Measurements from ENCODE around the gene GRM7. TPM values are rescaled to one million over a fixed set of nuclear protein-coding genes. Genes with fewer than 3 reads are reported as not detected.

Gene GRM7
- total RNA-seq, 2 experiments from 2014 or later, result not detected

DNA sequence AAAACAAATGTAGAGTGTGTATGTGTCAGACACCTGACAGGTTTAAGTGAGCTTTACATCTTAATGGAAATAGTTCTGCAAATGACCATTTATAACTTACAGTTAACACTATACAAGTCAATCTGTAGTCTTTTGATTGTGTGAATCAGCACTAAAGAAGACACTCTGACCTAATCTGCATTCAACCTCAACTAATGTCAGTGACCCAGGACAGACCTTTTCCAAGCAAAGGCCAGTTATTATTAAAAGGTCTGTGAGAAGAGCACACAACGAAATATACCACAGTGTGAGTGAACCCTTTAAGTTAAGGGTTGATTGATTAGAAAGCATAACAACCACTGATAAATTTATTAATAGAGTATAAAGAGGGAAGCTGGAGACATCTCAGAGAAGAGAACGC, 878.8 kb downstream of the GRM7 start:
- Mint-ChIP-seq H3K9me3 (no peaks in the 10 kb centered on the region), H3K27ac (no peak overlapping the region), H3K4me1 (ENCODE audit: low read depth) (no peaks in the 10 kb centered on the region), H3K36me3 (ENCODE audit: low read depth) (no peaks in the 10 kb centered on the region), H3K27me3 (peaks cover 1% of the 10 kb centered on the region), H3K4me3 (no peak overlapping the region)
- DNase-seq, result no peak
- ChIA-PET CTCF (no interaction called here), POLR2A (no interaction called here)
- TF ChIP-seq, protein P1, sequence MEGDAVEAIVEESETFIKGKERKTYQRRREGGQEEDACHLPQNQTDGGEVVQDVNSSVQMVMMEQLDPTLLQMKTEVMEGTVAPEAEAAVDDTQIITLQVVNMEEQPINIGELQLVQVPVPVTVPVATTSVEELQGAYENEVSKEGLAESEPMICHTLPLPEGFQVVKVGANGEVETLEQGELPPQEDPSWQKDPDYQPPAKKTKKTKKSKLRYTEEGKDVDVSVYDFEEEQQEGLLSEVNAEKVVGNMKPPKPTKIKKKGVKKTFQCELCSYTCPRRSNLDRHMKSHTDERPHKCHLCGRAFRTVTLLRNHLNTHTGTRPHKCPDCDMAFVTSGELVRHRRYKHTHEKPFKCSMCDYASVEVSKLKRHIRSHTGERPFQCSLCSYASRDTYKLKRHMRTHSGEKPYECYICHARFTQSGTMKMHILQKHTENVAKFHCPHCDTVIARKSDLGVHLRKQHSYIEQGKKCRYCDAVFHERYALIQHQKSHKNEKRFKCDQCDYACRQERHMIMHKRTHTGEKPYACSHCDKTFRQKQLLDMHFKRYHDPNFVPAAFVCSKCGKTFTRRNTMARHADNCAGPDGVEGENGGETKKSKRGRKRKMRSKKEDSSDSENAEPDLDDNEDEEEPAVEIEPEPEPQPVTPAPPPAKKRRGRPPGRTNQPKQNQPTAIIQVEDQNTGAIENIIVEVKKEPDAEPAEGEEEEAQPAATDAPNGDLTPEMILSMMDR (IDR thresholded peaks at IDR 0.05), result no peak
- no peak for ATAC-seq
- intact Hi-C loops (cut with micrococcal nuclease), result no loop called here

DNA sequence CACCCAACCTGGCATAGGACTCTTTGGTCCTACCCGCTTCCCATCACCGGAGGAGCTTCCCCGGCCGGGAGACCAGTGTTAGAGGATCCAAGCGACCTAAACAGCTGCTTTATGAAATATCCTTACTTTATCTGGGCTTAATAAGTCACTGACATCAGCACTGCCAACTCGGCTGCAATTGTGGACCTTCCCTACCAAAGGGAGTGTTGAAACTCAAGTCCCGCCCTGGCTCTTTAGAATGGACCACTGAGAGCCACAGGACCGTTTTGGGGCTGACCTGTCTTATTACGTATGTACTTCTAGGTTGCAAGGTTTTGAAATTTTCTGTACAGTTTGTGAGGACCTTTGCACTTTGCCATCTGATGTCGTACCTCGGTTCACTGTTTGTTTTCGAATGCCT, 879.5 kb downstream of the GRM7 start:
- no peak for ATAC-seq
- no peak for DNase-seq
- H3K27me3 Mint-ChIP-seq, result peaks cover 1% of the 10 kb centered on the region
- no peak overlapping the region for H3K27ac Mint-ChIP-seq
- TF ChIP-seq, protein P1 (IDR thresholded peaks at IDR 0.05), result no peak
- no peak overlapping the region for H3K4me3 Mint-ChIP-seq
- no peaks in the 10 kb centered on the region for H3K4me1 Mint-ChIP-seq (ENCODE audit: low read depth)
- ChIA-PET CTCF (no interaction called here), POLR2A (no interaction called here)
- no peaks in the 10 kb centered on the region for H3K9me3 Mint-ChIP-seq
- no peaks in the 10 kb centered on the region for H3K36me3 Mint-ChIP-seq (ENCODE audit: low read depth)
- intact Hi-C loops (cut with micrococcal nuclease), result no loop called here

GRCh38 chr3:7744850-7745249, 883.9 kb downstream of the GRM7 start:
- Mint-ChIP-seq H3K4me3 (no peak overlapping the region), H3K36me3 (ENCODE audit: low read depth) (no peaks in the 10 kb centered on the region), H3K4me1 (ENCODE audit: low read depth) (no peaks in the 10 kb centered on the region), H3K27ac (no peak overlapping the region), H3K9me3 (no peaks in the 10 kb centered on the region), H3K27me3 (no peaks in the 10 kb centered on the region)
- POLR2A ChIA-PET, result no interaction called here
- TF ChIP-seq, protein P1 (IDR thresholded peaks at IDR 0.05), result no peak
- no peak for DNase-seq
- intact Hi-C loops (cut with micrococcal nuclease), result no loop called here
- CTCF ChIA-PET, result no interaction called here
- ATAC-seq, result no peak

DNA sequence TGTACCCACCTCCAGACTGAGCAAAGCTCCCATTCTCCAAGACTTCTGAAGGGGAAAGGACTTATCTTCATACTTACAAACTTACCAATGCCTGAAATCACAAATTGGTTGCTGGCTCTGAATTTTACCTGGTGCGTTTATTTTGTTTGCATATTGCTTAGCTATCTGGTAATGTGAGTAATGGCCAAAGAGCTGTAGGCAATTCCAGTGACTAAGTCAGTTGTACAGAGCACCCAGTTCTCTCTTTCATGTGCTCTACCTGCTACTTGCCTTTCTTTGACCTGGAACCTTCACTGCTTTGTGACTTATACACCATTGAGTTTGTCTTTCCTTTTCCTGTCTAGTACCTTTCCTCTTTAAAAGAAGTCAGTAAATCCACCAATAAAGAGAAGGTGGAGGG, 884.8 kb downstream of the GRM7 start:
- ChIA-PET POLR2A (no interaction called here), CTCF (no interaction called here)
- H3K27ac Mint-ChIP-seq, result no peak overlapping the region
- no peaks in the 10 kb centered on the region for H3K27me3 Mint-ChIP-seq
- no peak for ATAC-seq
- no peaks in the 10 kb centered on the region for H3K36me3 Mint-ChIP-seq (ENCODE audit: low read depth)
- no peaks in the 10 kb centered on the region for H3K9me3 Mint-ChIP-seq
- no peak for DNase-seq
- no peak overlapping the region for H3K4me3 Mint-ChIP-seq
- TF ChIP-seq, protein P1 (IDR thresholded peaks at IDR 0.05), result no peak
- H3K4me1 Mint-ChIP-seq (ENCODE audit: low read depth), result no peaks in the 10 kb centered on the region
- intact Hi-C loops (cut with micrococcal nuclease), result no loop called here

- H3K27ac Mint-ChIP-seq, result no peak overlapping the region
- H3K9me3 Mint-ChIP-seq, result no peaks in the 10 kb centered on the region
- H3K36me3 Mint-ChIP-seq (ENCODE audit: low read depth), result no peaks in the 10 kb centered on the region
- intact Hi-C loops (cut with micrococcal nuclease), result no loop called here
- ChIA-PET POLR2A (no interaction called here), CTCF (no interaction called here)
- no peaks in the 10 kb centered on the region for H3K27me3 Mint-ChIP-seq
- ATAC-seq (no peak), DNase-seq (no peak)
- no peak overlapping the region for H3K4me3 Mint-ChIP-seq
- TF ChIP-seq, protein P1 (IDR thresholded peaks at IDR 0.05), result no peak
- H3K4me1 Mint-ChIP-seq (ENCODE audit: low read depth), result peaks cover 2% of the 10 kb centered on the region
Observed at GRCh38 chr3:7749931-7750695, 889.2 kb downstream of the GRM7 start.
